ENCODE measurements around the gene CRTC2. TPM values are rescaled to one million over a fixed set of nuclear protein-coding genes. Genes with fewer than 3 reads are reported as not detected.

CRTC2 gene
- total RNA-seq, 1 donor from 2014 or later = 38.3 TPM

- peaks cover 22% of the 10 kb centered on the region for H3K79me2 ChIP-seq (ENCODE audit: insufficient read depth, low read length)
- no peaks in the 10 kb centered on the region for H3K9me3 ChIP-seq (ENCODE audit: insufficient read depth, low read depth, low read length)
- no peak overlapping the region for H2AFZ ChIP-seq (ENCODE audit: low read depth, low read length)
- FAIRE-seq = no peak
- peaks cover 15% of the 10 kb centered on the region for H3K36me3 Mint-ChIP-seq (ENCODE audit: low read depth, unreplicated experiment)
- H3K4me2 ChIP-seq (ENCODE audit: low read length) = no peak overlapping the region
- no peak overlapping the region for H3K9ac ChIP-seq (ENCODE audit: low read length)
- no peak for TF ChIP-seq EZH2 (IDR thresholded peaks at IDR 0.05; ENCODE audit: insufficient read depth, low read length)
- TF ChIP-seq, protein P1, sequence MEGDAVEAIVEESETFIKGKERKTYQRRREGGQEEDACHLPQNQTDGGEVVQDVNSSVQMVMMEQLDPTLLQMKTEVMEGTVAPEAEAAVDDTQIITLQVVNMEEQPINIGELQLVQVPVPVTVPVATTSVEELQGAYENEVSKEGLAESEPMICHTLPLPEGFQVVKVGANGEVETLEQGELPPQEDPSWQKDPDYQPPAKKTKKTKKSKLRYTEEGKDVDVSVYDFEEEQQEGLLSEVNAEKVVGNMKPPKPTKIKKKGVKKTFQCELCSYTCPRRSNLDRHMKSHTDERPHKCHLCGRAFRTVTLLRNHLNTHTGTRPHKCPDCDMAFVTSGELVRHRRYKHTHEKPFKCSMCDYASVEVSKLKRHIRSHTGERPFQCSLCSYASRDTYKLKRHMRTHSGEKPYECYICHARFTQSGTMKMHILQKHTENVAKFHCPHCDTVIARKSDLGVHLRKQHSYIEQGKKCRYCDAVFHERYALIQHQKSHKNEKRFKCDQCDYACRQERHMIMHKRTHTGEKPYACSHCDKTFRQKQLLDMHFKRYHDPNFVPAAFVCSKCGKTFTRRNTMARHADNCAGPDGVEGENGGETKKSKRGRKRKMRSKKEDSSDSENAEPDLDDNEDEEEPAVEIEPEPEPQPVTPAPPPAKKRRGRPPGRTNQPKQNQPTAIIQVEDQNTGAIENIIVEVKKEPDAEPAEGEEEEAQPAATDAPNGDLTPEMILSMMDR (IDR thresholded peaks at IDR 0.05; ENCODE audit: insufficient read depth, low read depth, low read length) = no peak
- H3K27ac ChIP-seq (ENCODE audit: low read depth, low read length) = no peak overlapping the region
- peaks cover 2% of the 10 kb centered on the region for H3K9me3 Mint-ChIP-seq (ENCODE audit: unreplicated experiment)
- H3K27me3 Mint-ChIP-seq (ENCODE audit: low read depth, unreplicated experiment) = no peaks in the 10 kb centered on the region
- H3K27ac Mint-ChIP-seq (ENCODE audit: unreplicated experiment) = no peak overlapping the region
- no peak overlapping the region for H3K4me3 ChIP-seq (ENCODE audit: insufficient read depth, low read depth, low read length)
- peaks cover 25% of the 10 kb centered on the region for H4K20me1 ChIP-seq (ENCODE audit: insufficient read depth, low read length)
- no peak overlapping the region for H3K4me3 Mint-ChIP-seq (ENCODE audit: unreplicated experiment)
- H3K27me3 ChIP-seq (ENCODE audit: insufficient read depth, low read length) = no peaks in the 10 kb centered on the region
- no peak for DNase-seq (ENCODE audit: low read depth)
- peaks cover 15% of the 10 kb centered on the region for H3K4me1 ChIP-seq (ENCODE audit: insufficient read depth, low read length)
- peaks cover 22% of the 10 kb centered on the region for H3K36me3 ChIP-seq (ENCODE audit: insufficient read depth, low read length)
- H3K4me1 Mint-ChIP-seq (ENCODE audit: low read depth, unreplicated experiment) = peaks cover 11% of the 10 kb centered on the region
Measured at GRCh38 chr1:153995202-153995601, 36.8 kb upstream of the CRTC2 start.

- TF ChIP-seq EZH2 (IDR thresholded peaks at IDR 0.05; ENCODE audit: insufficient read depth, low read length) = no peak
- TF ChIP-seq, protein P1 (IDR thresholded peaks at IDR 0.05; ENCODE audit: insufficient read depth, low read depth, low read length) = no peak
- Histone ChIP-seq H3K4me3 (ENCODE audit: insufficient read depth, low read depth, low read length) (peak overlapping the region; percentile 88), H4K20me1 (ENCODE audit: insufficient read depth, low read length) (peaks cover 25% of the 10 kb centered on the region), H3K9me3 (ENCODE audit: insufficient read depth, low read depth, low read length) (no peaks in the 10 kb centered on the region), H3K9ac (ENCODE audit: low read length) (peak overlapping the region; percentile 95), H3K36me3 (ENCODE audit: insufficient read depth, low read length) (peaks cover 22% of the 10 kb centered on the region), H3K27ac (ENCODE audit: low read depth, low read length) (no peak overlapping the region), H2AFZ (ENCODE audit: low read depth, low read length) (no peak overlapping the region), H3K79me2 (ENCODE audit: insufficient read depth, low read length) (peaks cover 22% of the 10 kb centered on the region), H3K4me2 (ENCODE audit: low read length) (peak overlapping the region; percentile 92), H3K4me1 (ENCODE audit: insufficient read depth, low read length) (peaks cover 17% of the 10 kb centered on the region), H3K27me3 (ENCODE audit: insufficient read depth, low read length) (no peaks in the 10 kb centered on the region)
- DNase-seq (ENCODE audit: low read depth) = no peak
- Mint-ChIP-seq H3K36me3 (ENCODE audit: low read depth, unreplicated experiment) (peaks cover 15% of the 10 kb centered on the region), H3K9me3 (ENCODE audit: unreplicated experiment) (peaks cover 2% of the 10 kb centered on the region), H3K4me3 (ENCODE audit: unreplicated experiment) (peak overlapping the region; percentile 96), H3K27me3 (ENCODE audit: low read depth, unreplicated experiment) (no peaks in the 10 kb centered on the region), H3K4me1 (ENCODE audit: low read depth, unreplicated experiment) (peaks cover 15% of the 10 kb centered on the region), H3K27ac (ENCODE audit: unreplicated experiment) (peak overlapping the region; percentile 73)
- no peak for FAIRE-seq
Measured at GRCh38 chr1:153991806-153992205, 33.4 kb upstream of the CRTC2 start.

GRCh38 chr1:153991151-153991630 is 32.8 kb upstream of the CRTC2 start:
- peaks cover 2% of the 10 kb centered on the region for H3K9me3 Mint-ChIP-seq (ENCODE audit: unreplicated experiment)
- Histone ChIP-seq H3K9me3 (ENCODE audit: insufficient read depth, low read depth, low read length) (no peaks in the 10 kb centered on the region), H2AFZ (ENCODE audit: low read depth, low read length) (no peak overlapping the region), H3K79me2 (ENCODE audit: insufficient read depth, low read length) (peaks cover 22% of the 10 kb centered on the region), H3K36me3 (ENCODE audit: insufficient read depth, low read length) (peaks cover 22% of the 10 kb centered on the region), H3K27me3 (ENCODE audit: insufficient read depth, low read length) (no peaks in the 10 kb centered on the region), H3K4me1 (ENCODE audit: insufficient read depth, low read length) (peaks cover 20% of the 10 kb centered on the region), H4K20me1 (ENCODE audit: insufficient read depth, low read length) (peaks cover 25% of the 10 kb centered on the region), H3K27ac (ENCODE audit: low read depth, low read length) (peak overlapping the region; percentile 92), H3K4me3 (ENCODE audit: insufficient read depth, low read depth, low read length) (peak overlapping the region; percentile 88), H3K9ac (ENCODE audit: low read length) (peak overlapping the region; percentile 95), H3K4me2 (ENCODE audit: low read length) (peak overlapping the region; percentile 92)
- no peak for DNase-seq (ENCODE audit: low read depth)
- peaks cover 16% of the 10 kb centered on the region for H3K4me1 Mint-ChIP-seq (ENCODE audit: low read depth, unreplicated experiment)
- H3K4me3 Mint-ChIP-seq (ENCODE audit: unreplicated experiment) = peak overlapping the region; percentile 96
- H3K27me3 Mint-ChIP-seq (ENCODE audit: low read depth, unreplicated experiment) = no peaks in the 10 kb centered on the region
- FAIRE-seq = no peak
- TF ChIP-seq, protein P1 (IDR thresholded peaks at IDR 0.05; ENCODE audit: insufficient read depth, low read depth, low read length) = no peak
- no peak for TF ChIP-seq EZH2 (IDR thresholded peaks at IDR 0.05; ENCODE audit: insufficient read depth, low read length)
- peaks cover 15% of the 10 kb centered on the region for H3K36me3 Mint-ChIP-seq (ENCODE audit: low read depth, unreplicated experiment)
- H3K27ac Mint-ChIP-seq (ENCODE audit: unreplicated experiment) = peak overlapping the region; percentile 96

Data from astrocyte (in vitro differentiated cells and primary cell).